HG02642 (cell line): Measurements from ENCODE around the gene SCAF4.

Experiments
- ATAC-seq: cut with Tn5 transposase; IDR thresholded peaks from one replicate; pipeline ENCODE4 v1.9.1; 2021; ENCODE audit warnings: mild to moderate bottlenecking; ENCODE audit not compliant: unreplicated experiment, poor library complexity

The SCAF4 gene

DNA sequence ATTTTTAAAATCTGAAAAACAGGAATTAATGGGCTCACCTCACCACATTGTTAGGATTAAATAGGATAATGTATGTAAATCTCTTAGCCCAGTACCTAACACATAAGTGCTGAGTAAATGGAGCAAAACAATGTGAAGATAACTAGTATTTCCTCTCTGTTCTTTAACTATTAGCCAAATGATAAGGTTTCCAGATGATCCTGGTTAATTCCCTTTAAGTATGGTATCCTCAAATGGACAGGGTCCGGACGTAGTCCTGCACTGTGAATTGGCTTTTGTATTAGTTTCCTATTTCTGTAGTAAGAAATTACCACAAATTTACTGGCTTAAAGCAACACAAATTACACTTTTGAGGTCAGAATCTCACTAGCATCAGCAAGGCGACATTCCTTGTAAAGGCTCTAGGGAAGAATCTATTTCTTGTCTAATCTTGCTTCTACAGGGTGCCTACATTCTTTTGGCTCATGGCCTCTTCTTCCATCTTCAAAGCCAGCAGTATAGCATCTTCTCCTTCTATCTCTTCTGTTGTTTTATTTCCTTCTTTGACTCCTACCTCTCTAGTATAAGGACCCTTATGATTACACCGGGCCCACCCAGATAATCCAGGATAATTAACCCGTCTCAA lies 17.1 kb downstream of the SCAF4 start:
- ATAC-seq: no peak

DNA sequence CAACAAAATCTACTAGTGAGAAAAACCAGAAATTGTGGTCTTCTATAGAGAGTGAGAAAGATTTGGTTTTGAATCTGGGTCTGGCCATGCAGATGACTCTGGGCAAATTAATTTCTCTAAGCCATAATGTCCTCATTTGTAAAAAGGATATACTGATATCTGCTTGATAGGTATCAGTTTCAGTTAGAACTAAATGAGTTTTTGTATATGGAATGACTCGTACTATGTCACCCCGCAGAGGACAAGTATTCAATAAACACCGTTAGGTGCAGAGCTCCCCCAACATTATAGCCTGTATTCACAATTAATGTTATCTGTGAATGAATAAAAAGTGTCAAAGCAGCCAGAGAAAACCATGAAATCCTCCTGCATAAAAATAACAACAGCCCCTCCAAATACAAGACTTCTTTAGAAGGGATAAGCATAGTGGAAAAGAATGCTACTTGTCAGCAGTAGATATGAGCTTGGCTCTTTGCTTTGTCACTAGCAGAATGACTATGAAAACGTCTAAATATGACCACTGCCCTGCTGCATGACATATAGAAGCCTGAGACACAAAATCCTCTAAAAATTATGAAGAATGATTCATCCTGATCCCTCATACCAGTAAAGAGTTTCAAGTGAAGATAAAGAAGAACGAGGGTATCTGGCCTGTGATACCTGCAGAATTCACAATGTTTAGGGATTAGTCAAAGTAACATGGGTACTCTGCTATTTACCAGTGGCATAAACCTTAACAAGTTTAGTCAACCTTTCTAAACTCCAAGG lies 17.8 kb downstream of the SCAF4 start:
- ATAC-seq: no peak

- no peak for ATAC-seq
Measured at GRCh38 chr21:31713115-31713514, 18.8 kb downstream of the SCAF4 start.

- no peak for ATAC-seq
Measured at GRCh38 chr21:31711745-31712285, 20.1 kb downstream of the SCAF4 start.

DNA sequence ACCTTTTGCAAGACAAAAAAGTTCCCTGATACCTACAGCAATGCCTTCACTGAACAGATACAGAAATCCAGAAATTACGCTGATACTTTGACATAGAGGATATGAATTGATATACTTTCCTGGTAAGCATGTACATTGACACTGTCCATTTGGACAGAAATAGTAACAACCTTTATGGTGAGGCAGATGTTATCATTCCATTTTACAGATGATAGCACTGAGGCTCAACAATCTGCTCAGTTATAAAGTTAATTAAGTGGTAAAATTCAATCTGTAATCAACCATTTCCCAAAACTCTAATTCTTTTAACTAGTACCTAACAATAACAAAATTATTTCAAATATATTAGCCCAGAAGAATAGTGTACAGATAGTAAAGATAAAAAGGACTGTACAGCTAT lies 20.6 kb downstream of the SCAF4 start:
- no peak for ATAC-seq

GRCh38 chr21:31710586-31710985 lies 21.3 kb downstream of the SCAF4 start:
- no peak for ATAC-seq

GRCh38 chr21:31708541-31708940 lies 23.4 kb downstream of the SCAF4 start:
- no peak for ATAC-seq

DNA sequence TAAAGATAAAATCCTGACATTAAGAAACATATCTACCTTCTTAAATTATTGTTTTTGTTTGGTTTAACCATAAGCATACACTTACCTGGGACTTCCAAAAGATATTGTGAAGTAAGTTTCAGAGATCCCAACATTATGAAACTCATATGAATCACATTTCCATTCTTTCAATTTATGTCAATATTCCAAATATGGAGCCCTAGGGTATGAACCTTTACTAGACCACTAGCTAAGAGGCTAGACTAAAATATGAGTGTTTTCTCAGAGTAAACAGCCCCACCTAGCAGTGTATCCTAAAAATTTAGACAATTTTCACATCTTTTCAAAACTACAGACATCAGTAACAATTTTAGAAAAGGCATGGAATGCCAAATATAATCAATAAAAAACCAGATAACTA lies 24.4 kb downstream of the SCAF4 start:
- no peak for ATAC-seq

DNA sequence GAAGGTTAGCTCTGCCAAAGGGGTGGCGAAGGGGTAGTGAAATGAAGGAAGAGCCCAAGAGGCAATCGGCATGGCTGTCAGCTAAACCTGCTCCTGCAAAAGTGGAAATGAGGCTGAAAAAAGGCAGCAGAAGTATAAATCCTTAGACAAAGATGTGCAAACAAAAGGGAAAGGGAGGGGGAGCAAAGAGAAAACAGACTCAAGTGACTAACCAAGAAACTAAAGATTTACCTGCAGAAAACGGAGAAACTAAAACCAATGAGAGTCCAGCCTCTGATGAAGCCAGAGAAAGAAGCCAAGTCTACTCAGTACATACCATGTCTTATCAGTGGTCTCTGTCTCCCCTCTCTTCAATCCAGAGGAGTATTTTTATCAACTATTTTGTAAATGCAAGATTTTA lies 25.4 kb downstream of the SCAF4 start:
- ATAC-seq: no peak

DNA sequence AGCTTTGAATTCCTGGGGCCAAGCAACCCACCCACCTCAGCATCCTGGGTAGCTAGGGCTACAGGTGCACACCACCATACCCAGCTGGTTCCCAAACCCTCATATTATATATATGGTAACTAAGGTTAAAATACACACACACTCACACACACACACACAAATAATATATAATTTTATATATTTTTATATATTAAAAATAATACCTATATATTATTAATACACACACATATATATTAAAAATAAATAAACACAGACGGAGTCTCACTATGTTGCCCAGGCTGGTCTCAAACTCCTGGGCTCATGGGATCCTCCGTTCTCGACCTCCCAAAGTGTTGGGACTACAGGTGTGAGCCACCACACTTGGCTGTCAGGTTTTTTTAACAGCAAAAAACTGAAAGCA lies 31.9 kb downstream of the SCAF4 start:
- ATAC-seq: no peak

GRCh38 chr21:31698461-31698860 lies 33.5 kb downstream of the SCAF4 start:
- ATAC-seq: no peak

DNA sequence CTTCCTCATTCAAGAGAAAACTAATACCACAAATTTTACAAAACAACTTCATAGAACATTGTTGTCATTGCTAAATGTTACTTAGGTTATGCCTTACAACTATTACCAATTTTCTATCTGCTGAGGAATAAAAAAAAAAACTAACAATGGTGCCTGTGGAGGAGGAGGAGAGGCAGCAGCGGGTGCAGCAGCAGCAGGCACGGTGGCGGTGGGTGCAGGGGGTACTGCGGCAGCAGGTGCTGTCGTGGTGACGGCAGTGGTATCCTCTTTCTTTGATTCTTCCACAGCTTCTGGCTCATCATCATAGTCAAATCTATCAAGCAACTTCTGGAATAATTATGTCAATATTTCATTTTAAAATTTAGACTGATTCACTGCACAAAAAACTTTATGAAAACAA lies 35.5 kb downstream of the SCAF4 start:
- no peak for ATAC-seq

GRCh38 chr21:31693222-31693621 lies 38.7 kb downstream of the SCAF4 start:
- no peak for ATAC-seq

DNA sequence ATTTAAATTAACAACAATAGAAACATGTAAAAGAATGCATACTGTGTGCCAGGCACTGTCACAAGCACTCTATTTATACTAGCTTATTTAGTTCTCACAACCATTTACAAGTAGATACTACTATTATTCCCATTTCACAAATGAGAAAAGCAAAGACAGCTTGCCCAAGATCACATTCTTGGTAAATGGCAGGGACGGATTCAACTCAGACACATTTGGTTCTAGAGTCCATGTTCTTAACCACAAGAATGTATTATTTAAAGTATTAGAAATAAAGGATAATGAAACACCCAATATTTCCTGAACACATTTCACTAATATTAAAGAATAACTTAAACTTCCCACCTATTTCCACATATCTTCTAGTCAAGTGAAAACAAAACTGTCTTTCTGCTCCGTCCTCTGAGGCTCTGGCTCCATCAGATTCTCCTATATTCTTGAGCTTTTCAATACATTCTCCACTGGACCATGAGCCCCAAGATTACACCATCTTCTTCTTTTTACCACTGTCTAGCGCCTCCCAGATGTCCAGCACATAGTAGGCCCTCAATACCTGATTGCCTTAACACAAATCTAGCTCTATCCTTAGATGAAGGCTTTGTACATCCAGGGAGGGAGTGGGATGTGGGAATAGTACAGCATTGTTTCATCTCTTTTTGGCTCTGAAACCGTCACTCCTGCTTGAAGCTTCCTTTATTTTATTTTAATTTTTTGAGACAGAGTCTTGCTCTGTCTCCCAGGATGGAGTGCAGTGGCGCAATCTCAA lies 43.1 kb downstream of the SCAF4 start:
- no peak for ATAC-seq

DNA sequence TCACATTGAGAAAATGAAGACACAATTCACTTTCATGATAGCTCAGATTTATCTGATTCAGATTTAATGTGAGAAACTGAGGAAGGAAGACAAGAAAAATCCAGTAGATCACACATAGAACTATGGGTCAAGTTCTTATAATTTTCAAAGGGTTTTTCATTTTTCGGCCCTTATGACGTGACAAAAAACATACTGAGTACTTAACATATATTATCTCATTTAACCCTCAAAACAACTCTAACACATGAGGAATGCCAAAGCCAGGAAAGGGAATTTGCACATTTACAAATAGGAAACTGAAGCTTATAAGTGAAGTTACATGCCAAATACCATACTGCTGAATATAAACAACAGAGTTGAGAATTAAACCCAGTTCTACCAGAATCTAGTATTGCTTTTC lies 44.8 kb downstream of the SCAF4 start:
- no peak for ATAC-seq

GRCh38 chr21:31686272-31686915 lies 45.5 kb downstream of the SCAF4 start:
- ATAC-seq: no peak

DNA sequence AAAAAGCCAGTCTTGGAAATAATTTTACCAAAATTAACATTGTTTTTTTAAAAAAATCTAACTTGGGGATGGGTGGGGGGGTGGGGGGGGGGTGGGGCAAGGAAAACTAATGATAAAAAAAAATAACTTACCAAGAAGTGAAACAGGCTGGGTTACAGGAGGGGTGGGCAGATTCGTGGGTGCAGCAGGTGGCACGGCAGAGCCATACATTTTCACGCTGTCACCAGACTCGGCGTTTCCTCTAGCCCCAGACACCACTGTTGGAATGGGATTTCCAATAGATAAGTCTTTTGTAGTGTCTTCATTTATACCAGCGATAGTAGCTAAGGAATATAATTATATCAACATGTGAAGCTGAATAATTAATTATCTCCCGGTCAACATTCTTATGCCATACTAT lies 47.0 kb downstream of the SCAF4 start:
- ATAC-seq: no peak

- ATAC-seq: no peak
Measured at GRCh38 chr21:31683029-31683428, 48.9 kb downstream of the SCAF4 start.

DNA sequence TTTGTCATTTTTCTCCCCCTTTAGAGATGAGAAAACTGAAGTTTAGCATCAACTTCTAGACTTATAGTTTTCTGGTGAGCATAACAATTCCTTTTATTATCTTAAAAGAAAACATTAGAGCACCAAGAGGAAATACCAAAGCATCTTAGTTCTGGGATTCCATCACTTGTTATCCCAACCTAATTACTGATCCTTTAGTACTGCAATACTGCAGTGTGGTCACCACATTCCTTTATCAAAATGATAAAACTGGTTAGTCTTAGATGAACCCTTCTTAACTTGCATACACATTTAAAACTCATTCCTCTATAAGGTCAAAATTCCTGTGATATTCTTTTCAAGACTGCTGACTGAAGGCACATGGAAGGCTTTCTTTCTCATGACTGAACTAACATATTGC lies 49.3 kb downstream of the SCAF4 start:
- ATAC-seq: no peak

GRCh38 chr21:31678478-31678877 lies 53.4 kb downstream of the SCAF4 start:
- no peak for ATAC-seq

GRCh38 chr21:31677047-31677446 lies 54.9 kb downstream of the SCAF4 start:
- ATAC-seq: no peak
